GM21737 (cell line): Measurements from ENCODE around the gene PARD6B.
"Not testable (repeated sequence)": the region's sequence is repeated elsewhere in the genome, so short reads cannot be mapped to it uniquely, and the experiment has no call there.

ENCODE experiments used
- ATAC-seq: cut with Tn5 transposase; IDR thresholded peaks from one replicate; pipeline ENCODE4 v1.9.1; 2021; ENCODE audit warnings: mild to moderate bottlenecking, moderate library complexity; ENCODE audit not compliant: unreplicated experiment

PARD6B gene

GRCh38 chr20:50794846-50795634 lies 63.7 kb downstream of the PARD6B start, which contains the start of gene BCAS4:
Gene BCAS4, plus strand, starts transcription at chr20:50795061. Its CDS starts 23 bp downstream, at chr20:50795084.
- peak; percentile 69 for ATAC-seq

DNA sequence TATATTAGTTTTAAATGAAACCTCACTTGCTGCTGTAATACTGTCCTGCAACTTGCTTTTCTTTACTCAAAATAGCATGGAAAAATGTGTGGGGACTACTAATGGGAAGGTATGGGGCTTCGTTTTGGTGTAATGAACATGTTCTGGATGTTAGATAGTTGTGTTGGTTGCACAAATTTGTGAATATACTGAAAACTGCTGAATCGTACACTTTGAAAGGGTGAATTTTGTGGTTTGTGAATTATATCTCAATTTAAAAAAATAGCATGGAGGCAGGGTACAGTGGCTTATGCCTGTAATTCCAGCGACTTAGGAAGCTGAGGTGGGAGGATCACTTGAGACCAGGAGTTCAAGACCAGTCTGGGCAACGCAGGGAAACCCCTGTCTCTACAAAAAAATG lies 65.8 kb downstream of the PARD6B start:
- ATAC-seq: no peak

- no peak for ATAC-seq
These were observed 67.3 kb downstream of the PARD6B start for GRCh38 chr20:50798650-50799049.

DNA sequence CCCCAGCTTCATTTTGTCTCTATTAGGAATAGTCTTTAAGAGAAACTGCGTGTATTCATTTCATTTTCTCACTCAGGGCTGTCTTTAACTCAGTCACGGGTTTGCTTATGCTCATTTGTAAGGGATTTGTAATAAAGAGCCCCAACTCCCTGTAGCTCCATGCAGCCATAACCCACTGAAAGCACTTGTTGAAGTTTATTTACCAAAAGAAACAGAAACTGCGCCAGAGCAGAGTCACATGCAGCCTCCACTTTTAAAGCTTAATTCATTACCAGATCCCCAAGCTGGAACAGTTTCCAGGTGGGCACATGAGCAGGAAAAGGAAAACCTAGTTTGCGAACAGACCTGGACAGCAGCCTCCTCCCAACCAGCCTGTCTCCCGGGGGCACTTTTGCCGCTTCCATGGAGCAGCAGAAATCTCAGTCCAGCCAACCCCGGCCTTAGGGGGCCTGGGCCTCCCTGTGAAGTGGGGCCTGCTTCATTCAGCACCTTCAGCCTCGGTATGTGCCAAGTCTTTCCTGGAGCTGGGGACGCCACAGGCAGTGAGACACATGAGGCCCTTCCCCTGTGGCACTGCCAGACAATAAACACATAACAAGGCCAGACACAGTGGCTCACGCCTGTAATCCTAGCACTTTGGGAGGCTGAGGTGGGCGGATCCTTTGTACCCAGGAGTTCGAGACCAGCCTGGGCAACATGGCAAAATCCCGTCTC lies 68.0 kb downstream of the PARD6B start:
- ATAC-seq: no peak

- no peak for ATAC-seq
These were observed 68.6 kb downstream of the PARD6B start for GRCh38 chr20:50799890-50800550.

GRCh38 chr20:50800986-50801746 lies 69.8 kb downstream of the PARD6B start:
- ATAC-seq: not testable (repeated sequence)

DNA sequence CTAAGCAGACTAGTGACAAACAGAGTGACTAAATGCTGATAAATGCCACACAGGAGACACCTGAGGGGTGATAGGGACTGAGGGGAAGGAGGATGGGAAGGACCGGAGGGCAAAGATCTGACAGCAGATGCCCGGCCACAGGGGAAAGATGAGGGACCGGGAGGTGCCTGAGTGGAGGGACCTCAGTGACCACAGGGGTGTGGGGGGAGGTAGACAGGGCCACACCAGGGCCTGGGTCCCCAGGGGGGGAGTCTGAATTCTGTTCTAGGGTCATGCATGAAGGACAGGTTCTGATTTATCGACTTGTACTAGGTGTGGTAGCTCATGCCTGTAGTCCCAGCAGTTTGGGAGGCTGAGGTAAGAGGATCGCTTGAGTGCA lies 70.4 kb downstream of the PARD6B start:
- no peak for ATAC-seq

GRCh38 chr20:50802289-50802688 lies 70.9 kb downstream of the PARD6B start:
- ATAC-seq: no peak

GRCh38 chr20:50804437-50805348 lies 73.3 kb downstream of the PARD6B start:
- no peak for ATAC-seq

GRCh38 chr20:50805349-50805684 lies 73.9 kb downstream of the PARD6B start:
- ATAC-seq: no peak

GRCh38 chr20:50806126-50806768 lies 74.9 kb downstream of the PARD6B start:
- ATAC-seq: no peak
